Skin of body (tissue), 2 donors: ENCODE data around the gene A1BG. TPM values are rescaled to one million over a fixed set of nuclear protein-coding genes. Genes with fewer than 3 reads are reported as not detected.
"Not testable (repeated sequence)": the region's sequence is repeated elsewhere in the genome, so short reads cannot be mapped to it uniquely, and the experiment has no call there.

Experiments
- DNase-seq: peaks from one replicate; lab custom pipeline; 2025; lab: John Stamatoyannopoulos, UW
- total RNA-seq: library from RNA; depleted of rRNA; stranded (reverse); fragments of >200 nt; gene quantifications from one replicate; pipeline ENCODE4 v1.2.3, GENCODE V29; 2014

Gene A1BG
- total RNA-seq, 1 donor from 2014 or later: 5.1 TPM

DNA sequence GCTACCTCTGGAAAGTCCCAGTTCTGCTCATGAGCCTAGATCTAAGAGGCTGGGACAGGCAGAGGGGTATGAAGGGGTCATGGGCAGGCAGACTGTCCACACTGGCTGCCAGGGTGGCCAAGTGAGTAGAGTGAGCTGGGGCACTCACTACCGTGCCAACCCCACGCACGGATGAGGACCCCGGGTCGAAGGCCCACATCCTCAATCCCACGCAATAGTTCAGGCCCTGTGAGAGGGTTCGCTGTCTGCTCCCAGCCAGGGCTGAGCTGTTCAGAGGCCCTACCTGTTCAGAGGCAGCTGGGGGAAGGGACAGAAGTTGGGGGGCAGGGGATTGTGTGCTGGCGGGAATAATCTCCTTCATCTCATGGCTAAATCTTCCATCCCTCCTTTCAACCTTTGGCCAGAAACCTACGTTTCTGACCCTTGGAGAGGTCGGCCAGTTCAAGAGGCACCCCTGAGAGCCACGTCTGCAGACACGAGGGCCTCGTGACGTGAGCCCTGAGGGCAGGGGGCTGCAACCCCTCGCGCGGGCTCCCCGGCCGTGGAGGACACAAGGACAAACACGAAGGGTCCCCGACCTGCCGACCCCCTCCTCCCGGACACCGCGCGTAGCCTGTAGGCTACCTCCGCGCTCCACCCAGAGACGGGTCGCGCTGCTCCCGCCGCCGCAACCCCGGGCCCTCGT is 32.7 kb upstream of the A1BG start:
- no peak for DNase-seq

DNA sequence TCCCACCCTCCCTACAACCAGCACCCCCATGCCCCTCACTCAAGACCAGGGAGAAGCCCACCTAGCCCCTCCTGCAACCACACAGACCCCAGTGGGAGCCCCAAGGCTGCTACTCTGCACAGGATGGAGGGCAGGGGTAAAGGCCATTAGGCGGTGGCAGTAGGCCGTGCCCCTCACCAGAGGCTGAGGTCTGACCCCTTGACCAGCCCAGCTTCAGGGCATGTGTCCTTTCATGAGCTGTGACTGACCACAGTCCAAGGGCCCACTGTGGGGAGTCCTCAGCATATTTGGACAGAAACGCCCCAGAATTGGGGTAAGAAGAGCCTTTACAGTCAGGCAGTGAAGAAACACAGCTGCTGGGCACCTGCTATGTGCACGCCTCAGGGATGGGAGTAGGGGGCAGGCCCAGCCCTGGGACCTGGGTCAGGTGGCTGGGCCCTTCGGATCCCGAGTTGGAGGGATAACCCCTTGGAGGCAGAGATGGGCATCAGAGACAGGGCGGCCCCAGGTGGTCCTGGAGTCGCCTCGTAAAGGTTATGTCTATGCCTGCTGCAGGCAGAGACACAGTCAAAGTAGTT is 32.1 kb upstream of the A1BG start:
- DNase-seq: no peak

DNA sequence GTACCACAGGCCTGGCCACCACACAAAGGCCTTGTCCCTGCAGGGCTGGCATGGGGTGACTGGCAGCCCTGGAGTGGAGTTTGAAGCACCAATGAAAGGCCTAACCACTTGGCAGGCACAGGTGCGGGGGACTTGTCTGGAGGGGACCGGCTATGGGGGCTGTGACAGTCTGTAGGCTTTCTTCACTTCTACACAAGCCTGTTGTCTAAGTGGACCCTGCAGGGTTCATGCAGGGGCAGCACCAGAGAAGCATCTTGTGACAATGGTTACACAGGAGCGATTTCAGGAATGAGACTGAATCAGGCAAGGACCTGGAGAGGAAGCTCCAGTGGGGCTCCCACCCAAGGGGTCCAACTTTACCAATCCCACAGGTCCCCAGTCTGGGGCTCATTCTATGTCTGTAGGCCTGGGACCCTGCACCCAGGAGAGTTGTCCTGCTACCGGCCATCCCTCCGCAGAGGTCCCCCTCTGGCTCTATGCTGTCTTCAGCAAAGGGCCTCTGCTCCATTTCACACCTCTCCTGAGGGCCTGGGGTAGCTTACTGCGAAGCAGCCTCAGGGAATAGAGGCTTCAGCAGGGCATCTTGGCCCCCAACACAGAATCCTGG is 29.8 kb upstream of the A1BG start:
- DNase-seq: no peak

DNA sequence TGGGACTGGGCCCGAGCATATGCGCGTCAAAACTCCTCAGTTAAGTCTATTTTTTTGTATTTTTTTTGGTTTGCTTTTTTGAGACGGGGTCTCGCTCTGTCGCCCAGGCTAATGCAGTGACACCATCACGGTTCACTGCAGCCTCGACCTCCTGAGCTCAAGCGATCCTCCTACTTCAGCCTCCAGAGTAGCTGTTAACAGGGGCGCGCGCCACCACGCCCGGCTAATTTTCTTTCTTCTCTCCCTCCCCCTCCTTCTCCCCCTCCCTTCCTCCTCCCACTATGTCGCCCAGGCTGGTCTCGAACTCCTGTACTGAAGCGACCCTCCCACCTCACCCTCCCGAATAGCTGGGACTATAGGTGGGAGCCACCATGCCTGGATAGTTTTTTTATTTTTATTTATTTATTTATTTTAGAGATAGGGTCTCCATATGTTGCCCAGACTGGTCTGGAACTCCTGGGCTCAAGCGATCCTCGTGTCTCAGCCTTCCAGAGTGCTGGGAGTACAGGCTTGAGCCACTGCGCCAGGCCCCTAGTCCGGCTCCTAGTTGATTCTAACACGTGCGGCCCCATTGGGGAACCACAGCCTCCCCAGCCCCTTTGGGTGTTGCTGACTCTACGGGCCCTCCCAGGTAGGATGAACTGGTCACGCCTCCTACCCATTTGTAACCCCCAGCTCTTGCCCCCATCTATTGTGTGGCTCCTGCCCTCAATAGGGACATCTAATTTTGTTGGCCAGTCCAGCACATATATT is 28.3 kb upstream of the A1BG start:
- no peak for DNase-seq

DNA sequence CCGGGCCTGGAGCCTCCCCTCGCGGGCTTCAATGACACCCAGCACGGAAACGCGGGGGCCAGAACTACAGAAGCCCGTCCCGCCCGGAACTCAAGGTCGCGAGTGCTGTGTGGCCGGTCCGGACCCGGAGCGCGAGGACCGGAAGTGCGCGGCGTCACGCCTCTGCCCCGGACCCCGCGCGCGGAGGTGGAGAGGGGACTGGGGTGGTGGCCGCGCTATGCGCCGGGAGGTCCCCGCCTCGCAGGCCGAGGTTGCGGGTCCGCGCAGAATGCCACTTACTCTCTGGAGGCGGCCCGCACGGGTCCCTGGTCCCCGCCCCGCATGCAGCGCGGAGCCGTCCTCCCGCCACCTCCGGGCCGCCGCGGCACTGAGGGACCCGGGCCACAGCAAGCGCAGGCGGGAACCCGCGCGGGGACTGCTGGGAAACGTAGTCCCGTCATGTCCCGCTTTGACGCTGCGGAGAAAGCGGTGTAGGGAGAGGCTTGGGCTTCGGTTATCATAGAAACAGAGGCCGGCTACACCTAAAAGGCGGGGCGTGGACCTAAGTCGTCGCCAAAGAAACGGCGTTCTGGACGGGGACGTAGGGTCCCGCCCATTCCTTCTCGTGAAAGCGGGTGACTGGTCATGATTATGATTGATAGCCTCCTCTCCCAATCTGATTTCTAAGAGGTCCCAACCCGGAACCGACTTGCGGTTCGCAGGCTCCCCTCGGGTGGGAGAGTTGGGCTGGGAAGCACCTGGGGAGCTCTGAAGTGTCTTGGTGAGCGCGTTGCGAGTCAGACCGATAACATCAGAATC is 27.6 kb upstream of the A1BG start, which contains the start of gene ZNF837:
ZNF837 (minus strand) TSS at position 369 of the 798 bp plus-strand sequence. CDS start 11,698 bp downstream, outside the sequence.
- DNase-seq: peak; percentile 100

DNA sequence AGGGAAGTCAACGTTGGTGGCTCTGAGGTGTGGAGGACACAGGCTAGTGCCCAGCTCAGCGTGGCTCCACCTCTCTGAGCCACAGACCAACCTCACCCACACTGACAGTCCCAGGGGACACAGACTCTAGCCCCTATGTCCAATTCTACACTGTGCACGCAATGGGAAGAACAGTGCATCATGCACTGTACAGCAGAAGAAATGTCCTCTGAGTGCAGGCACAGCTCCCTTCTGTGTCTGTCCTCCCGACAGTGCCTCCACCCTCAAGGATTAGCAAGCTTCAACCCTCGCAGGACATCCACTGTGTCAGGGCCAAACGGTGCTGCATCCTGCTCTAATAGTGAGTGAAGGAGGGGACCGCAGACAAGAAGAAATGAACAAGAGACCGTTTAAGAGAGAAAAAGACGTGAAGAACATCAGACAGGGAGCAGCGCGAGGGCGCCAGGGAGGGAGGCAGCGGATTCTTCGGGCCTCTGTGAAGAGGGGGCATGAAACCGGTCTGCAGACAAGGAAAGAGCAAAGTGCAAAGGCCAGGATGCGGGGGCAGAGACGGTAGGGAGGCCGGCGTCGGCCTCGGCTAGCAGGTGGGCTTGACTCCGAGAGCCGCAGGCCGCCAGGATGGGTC is 26.9 kb upstream of the A1BG start:
- DNase-seq: no peak

DNA sequence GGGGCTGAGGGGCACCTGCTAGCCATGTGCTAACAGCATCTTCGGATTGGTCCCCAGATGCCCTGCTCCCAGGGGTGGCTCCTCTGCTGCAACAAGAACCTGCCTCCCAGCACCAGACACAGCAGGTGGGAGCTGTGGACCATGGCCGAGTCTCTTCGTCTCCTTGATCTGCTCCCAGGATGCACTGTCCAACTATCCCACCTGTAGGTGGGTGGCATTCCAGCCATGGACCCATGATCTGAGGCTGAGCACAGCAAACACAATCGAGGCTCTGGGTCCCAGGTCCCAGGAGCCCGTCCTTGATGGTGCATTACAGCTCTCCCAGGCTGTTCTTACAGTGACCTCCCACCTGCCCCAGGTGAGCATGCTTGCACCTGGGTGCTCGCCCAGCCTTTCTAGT is 26.0 kb upstream of the A1BG start:
- DNase-seq: no peak

DNA sequence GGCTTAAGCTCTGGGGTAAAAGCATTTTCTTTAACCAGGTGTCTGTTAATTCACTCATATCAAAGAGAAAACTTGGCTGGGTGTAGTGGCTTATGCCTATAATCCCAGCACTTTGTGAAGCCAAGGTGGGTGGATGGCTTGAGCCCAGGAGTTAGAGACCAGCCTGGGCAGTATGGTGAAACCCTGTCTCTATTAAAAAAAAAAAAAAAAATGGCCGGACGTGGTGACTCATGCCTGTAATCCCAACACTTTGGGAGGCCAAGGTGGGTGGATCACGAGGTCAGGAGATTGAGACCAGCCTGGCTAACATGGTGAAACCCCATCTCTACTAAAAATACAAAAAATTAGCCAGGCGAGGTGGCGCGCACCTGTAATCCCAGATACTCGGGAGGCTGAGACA is 23.4 kb upstream of the A1BG start:
- not testable (repeated sequence) for DNase-seq

DNA sequence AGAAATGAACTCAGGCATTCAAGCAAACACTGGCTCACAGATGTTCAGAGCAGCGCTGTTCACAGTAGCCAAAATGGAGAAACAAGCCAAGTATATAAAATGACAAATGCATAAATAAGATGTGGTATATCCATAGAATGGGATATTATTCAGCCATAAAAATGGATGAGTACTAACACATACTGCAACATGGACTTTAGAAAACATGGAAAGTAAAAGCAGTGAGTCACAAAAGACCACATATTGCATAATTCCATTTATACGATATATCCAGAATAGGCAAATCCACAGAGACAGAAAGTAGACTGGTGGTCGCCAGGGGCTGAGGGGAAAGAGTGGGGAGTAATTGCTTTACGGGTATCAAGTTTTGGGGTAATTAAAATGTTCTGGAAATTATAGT is 20.9 kb upstream of the A1BG start:
- DNase-seq: no peak

DNA sequence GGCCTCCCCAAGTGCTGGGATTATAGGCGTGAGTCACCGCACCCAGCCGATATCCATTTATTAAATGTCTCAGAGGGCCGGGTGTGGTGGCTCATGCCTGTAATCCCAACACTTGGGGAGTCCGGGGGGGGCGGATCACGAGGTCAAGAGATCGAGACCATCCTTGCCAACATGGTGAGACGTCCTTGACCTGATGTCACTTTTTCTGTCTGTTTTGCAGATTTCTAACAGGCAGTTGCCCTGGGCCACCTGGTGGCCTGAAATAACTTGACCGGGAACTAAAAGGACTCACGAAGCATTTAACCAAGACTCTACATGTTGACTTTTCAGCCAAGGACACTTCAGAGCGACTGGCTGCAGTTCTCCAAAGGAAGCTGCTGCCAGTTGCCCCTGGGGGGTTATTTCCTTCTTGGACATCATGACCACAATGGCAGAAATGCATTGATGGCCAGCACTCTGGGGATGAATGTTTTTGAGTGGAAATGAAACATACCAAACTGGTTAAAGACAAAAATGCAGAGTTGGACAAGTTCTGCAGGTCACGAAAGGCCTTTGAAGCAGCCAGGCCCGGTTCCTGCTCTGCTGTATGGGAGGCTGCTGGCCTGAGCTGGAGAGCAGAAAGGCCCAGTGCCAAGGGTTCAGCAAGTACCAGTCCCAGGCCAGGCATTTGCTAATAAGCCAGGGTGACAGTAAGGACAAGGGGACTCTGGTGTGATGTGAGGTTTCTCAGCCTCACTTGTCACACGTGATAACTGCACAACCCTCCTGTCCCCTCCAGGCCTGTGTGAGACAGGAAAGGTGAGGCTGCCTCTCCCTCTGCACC is 19.2 kb upstream of the A1BG start:
- DNase-seq: no peak

DNA sequence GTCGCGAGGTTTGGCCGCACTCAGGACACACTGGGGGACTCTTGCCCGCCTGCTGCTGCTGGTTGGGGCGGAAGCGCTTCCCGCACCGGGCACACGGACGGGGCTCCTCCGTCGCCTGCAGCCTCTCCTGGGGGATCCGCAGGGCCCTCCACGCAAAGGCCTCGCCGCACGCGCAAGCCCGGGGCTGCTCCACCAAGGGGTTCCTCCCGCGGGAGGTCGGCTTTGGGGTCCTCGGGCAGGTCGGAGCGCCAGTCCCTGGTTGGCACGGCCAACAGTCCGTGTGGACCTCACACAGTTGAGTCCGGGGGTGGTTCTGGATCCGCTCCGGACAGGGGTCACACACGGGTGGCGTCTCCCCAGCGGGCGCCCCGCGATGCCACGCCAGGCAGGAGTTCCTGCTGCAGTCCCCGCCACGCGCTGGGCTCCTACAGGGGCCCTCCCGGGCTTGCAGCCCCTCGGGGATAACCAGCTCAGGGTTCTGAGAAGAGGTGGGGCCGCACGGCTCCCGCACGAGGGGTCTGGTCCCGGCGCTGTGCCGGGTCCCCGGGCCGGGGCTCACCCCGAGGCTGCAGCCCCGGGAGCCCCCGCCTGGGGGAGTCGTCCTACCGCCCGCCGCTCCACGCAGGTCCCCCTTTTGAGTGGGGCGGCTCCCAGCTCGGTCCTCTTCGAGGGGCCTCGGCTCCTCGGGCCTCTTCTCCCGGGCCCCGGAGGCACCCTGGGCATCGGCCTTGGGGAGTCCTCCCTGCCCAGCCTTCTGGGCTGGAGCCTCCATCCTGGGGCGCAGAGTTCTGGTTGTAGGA is 15.5 kb upstream of the A1BG start:
- DNase-seq: no peak

DNA sequence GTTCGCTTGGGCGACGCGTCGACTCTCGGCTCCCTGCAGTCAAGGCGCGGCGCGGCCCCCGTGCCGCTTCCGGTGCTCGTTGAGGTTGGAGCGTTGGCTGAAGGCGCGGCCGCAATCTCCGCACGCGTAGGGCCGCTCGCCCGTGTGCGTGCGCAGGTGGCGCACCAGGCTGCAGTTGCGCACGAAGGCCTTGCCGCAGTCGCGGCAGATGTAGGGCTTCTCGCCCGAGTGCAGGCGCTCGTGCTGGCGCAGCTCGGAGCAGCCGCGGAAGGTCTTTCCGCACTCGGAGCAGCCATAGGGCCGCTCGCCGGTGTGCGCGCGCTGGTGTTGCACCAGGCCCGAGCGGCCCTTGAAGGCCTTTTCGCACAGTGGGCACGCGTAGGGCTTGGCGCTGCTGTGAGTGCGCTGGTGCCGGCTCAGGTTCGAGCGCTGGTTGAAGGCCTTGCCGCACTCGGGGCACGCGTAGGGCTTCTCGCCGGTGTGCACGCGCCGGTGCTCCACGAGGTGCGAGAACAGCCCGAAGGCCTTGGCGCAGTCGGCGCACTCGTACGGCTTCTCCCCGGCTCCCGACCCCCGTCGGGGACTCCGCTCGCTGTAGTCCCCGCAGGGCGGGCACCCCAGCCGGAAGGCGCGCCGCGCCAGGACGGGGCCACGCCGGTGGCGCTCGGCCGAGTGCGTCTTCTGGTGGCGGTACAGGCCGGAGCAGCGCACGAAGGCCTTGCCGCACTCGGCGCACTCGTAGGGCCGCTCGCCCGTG is 14.6 kb upstream of the A1BG start:
- no peak for DNase-seq

DNA sequence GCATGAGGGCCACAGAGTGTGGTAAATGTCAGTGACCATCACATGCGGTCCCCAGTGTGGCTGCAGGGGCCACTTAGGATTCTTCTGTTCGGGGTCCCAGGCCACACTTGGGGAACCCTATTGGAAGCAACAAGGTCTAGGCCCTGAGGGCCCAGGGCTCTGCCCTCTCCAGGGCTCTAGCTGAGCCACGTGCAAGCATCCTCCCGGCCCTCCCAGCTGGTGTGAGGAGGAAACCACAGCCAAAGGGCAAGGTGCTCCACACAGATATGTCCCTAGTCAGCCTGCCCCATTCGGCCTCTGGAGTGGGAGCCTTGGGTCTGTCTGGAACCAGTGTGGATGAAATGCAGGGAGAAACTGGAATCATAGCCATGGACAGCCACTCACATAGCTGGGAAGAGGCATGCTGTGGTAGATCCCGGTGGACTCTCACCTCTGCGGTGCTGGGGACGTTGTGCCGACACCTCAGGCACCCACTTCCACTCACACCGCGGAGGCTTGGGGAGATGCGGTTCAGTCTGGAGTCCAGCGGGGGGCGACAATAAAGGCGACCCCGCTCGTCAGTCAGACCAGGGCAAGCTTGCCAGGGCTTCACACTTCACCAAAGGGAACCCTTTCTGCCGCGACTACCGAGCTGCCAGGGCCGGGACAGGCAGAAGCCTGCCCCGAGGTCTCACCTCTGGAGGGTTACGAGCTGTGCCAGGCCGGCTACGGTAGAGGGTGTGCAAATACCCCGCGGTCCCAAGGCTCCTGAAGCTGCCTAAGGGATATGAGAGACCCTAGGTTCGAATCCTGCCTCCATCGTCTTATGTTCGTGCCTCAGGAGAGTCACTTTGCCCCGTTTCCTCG is 13.5 kb upstream of the A1BG start:
- DNase-seq: no peak

DNA sequence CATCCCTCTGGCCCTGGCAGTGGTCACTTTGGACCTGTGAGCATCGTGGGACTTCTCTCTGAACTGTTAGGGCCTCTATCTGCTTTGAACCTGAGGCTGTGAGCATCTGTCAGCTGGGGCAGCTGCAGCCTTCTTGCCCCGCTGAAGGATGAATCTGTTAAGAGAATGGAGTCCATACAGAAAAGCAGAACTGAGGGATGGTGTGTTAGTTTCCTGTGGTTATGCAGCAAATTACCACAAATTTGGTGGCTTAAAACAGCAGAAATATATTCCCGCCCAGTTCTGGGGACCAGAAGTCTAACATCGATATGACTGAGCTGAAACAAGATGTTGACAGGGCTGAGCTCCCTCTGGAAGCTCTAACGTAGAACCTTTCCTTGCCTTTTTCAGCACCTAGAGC is 10.9 kb upstream of the A1BG start:
- DNase-seq: no peak

DNA sequence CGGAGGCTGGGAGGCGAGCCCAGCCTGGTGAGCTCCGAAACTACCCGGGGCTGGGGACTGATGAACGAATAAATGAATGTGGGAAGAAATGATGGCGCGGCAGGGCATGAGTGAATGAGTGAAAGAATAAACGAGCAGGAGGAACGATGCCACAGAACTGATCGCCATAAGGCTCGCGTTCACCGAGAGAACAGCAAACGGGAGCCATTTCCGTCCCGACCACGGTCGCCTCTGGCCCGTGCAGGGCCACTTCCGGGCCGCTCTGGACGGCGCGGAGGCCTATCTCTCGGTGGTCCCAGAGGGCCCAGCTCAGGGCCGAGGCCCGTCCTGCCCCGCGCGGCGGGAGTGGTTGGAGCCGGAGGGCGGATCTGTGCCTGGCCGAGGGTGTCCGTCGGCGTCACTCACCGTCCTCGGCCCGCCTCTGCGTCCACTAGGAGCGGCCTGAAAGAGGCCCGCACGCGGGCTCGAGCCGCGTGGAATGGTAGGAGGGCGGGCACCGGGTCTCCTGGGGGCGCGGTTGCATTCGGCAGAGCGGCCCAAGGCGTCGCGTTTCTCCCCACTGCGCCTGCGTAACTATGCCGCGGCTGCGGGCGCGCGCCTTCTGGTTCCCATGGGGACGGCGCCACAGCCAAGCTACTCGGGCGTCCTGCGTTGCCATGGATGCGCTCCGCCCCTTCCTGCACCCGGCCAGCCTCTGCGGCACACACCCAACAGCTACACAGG is 9.1 kb upstream of the A1BG start, which contains the start of gene ZNF497:
ZNF497 (minus strand) TSS at position 480 of the 723 bp plus-strand sequence. CDS start 5,116 bp downstream, outside the sequence.
- peak; percentile 95 for DNase-seq

DNA sequence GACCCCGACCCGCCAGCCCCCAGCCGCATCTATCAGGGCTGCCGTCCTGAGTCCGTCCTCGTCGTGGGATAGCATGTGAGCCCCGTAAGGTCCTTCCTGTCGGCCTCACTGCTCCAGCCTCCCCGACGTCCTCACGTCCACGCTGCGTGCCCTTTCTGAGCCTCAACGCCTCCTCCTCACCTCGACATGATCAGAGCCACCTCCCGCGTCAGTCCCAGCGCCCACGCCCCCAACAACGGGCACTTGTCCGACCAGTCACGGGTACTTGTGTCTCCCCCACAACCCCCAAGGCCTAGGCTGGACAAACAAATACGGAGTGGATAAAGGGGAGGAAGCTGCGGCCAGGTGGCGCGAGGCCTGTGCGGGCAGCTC is 8.6 kb upstream of the A1BG start:
- DNase-seq: no peak
